Activated CD8-positive, alpha-beta memory T cell treated with anti-CD3 and anti-CD28 coated beads, Interleukin-2, amount 50 U/mL, for 48 hours (primary cell): ENCODE measurements around the gene TRAF3.
"Not testable (repeated sequence)": the region's sequence is repeated elsewhere in the genome, so short reads cannot be mapped to it uniquely, and the experiment has no call there.

Experiments
- DNase-seq: peaks from one replicate; pipeline ENCODE4 v3.0.0-alpha.2; 2020

Gene TRAF3

GRCh38 chr14:102752239-102752847 lies 24.9 kb upstream of the TRAF3 start:
- no peak for DNase-seq

DNA sequence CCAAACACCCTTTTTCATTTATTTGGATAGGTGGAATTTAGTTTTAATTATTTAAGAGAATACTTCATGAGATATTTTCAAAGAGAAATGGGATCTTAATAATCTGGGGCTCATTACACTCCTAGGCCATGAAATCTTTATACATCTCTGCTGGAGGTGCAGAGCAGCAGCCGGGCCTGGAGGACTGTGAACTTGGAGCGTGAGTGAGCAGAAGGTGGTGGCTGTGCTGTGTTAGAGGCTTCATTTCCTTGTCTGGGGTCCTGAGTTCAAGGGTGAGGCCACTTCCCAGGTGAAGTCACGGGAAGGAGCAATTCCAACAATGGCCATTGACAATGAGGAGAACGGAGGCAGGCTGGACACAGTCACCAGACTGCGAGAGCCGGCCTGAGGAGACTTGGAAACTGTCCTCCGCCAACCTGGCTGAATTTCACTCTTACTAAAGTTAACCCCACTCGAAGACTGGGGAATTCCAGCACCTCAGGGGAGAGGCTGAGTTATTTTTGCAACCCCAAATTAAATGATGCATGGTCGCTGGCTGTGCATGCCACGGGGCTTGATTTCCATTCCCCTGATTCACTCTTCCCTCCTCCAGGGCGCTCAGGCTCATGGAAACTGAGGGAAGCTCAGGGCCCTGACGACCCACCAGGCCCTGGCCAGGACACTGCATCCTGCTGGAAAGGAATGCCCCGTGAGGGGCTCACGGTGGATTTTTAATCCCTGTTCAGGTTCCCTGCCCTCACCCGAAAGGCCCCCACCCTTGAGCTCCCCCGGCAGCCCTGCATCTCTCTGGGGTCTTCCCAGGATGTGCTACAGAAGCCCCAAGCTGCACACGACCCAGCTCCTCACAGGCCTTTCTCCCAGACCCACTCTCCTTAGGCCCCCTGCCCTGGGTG lies 22.6 kb upstream of the TRAF3 start:
- no peak for DNase-seq

GRCh38 chr14:102757646-102758045 lies 19.6 kb upstream of the TRAF3 start:
- DNase-seq: no peak

DNA sequence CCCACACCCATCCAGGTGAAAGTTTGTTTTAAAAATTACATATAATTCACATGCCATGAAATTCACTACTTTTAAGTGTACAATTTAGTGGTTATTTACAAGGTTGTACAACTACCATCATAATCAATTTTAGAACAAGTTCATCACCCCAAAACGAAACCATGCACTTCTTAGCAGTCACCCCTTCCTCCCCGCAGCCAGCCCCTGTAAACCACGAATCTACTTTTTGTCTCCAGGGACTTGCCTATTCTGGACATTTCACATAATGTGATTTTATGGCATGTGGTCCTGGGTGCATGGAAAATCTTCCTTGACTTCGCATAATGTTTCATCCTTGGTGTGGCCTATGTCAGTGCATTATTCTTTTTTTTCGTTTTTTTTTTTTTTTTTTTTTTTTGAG lies 19.2 kb upstream of the TRAF3 start:
- DNase-seq: no peak

DNA sequence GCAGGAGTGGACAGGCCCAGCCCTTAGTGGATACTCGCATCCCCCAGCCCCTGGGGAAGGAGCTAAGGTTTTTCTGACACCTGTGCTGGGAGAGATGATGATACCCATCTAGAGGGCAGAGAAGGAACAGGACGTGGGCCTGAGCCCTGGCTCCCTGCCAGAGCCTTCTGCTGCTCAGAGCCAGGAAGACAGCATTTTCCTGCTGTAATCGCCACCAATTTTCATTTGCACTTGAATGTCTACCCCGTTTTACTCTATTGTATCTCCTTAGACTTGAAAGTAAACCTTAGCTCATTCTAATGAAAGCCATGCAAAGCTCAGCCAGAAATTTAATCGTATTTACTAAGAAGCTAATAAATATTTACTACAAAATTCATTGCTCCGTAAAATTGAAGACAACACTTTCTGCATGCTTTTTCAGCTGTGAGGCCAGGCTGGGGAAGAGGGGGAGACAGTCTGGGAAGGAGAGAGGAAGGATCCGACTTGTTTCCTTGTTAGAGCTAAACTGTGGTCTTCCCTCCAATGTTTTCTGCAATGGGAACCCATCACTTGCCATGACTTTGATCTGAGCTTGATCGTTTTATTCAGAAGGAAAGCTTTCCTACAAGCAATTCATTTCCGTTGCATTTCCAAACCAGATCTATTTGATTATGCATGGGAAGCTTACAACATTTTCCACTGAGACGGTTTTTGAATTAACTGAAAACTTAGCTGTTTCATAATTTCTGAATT lies 17.6 kb upstream of the TRAF3 start:
- DNase-seq: no peak

- no peak for DNase-seq
Measured at GRCh38 chr14:102760496-102761193, 16.6 kb upstream of the TRAF3 start.

GRCh38 chr14:102761206-102761605 lies 16.0 kb upstream of the TRAF3 start:
- no peak for DNase-seq

DNA sequence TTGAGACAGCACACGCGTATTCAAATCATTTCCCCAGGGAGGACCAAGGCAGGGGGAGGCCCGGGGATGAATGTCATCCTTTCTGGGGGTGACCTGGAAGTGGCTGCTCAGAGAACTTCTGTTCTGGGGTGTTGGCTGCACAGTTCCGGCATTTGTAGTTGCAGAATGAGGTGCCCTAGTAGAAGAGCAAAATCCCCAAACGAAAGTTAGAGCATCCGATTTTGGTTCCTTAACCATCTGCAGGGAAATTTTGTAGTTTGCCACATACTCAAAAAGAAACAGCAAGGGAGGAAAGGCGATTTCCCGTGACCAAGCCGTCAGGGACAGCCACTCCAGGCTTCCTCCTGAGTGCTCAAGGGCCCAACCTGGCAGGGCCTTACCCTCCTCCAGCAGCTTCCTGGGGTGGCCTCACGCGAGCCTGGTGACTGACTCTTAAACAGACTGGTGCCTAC lies 13.0 kb upstream of the TRAF3 start:
- no peak for DNase-seq

- not testable (repeated sequence) for DNase-seq
Measured at GRCh38 chr14:102765770-102766169, 11.5 kb upstream of the TRAF3 start.

DNA sequence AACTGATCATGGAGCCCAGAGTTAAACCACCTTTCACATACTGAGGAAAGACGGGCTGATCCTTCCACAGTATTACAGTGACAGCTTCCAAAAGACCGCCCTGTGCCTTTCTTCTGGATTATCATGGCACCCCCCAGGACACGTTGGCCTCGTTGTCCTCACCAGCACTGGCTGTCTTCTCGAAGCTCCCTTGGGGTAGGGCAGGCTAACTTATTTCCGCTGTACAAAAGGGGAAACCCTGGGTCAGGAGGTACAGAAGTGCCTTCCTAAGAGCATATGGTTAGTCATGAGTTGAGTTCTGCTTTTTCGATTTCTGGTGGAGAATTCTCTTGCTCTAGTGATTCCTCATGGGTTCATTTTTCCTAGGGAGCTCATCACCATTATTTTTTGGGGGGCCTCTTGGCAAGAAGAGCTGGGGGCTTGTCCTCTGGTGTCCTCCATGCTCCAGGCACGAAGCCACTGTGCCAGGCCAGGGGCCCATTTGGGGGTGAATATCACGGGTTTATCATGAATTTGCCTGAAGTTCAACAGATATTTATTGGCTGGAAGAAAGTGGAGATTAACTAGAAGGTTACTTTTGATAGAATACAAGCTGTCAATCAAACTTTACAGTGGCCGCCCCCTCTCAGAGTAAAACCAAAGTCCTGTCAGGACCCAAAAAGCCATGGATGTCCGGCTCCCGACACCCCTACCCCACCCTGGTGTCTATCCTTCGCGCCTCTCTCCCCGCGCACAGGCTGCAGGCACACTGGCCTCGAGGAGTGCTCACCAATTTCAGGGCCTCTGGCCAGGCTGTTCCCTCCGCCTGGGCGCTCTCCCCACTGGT lies 8.8 kb upstream of the TRAF3 start:
- no peak for DNase-seq

DNA sequence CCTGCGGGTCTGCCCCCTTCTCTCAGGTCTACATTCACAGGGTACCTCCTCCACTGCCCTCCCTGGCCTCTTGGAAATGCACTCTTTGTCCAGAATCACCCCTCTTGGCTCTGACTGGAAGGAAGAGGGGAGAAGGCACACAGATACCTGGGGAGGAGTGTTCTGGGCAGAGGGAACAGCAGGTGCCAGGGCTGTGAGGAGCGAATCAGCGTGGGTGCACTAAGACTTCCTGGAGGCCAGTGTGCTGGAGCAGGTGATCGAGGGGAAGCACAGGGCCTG lies 8.3 kb upstream of the TRAF3 start:
- no peak for DNase-seq

GRCh38 chr14:102770147-102771123 lies 6.8 kb upstream of the TRAF3 start:
- no peak for DNase-seq

DNA sequence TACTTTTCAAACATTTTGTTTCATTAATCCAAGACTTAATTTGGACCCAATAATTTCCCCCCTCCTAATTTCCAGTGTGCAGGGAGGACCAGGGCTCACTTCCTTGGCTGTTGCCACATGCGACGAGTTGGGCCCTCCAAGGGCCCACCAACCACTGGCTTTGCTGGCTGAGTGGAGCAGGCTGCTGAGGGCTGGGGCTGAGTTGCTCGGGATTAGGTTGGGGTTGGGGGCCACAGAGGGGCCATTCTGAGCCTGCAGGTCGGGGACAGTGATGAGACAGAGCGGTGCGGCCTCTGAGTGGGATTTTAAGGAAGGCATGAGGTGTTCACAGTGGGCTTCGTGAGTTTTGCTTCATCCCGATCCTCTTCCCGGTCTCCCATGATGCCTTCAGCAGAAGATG lies 6.1 kb upstream of the TRAF3 start:
- DNase-seq: no peak

- DNase-seq: no peak
Measured at GRCh38 chr14:102772781-102773570, 4.3 kb upstream of the TRAF3 start.

- peak; percentile 72 for DNase-seq
Measured at GRCh38 chr14:102774391-102775153, 2.7 kb upstream of the TRAF3 start.

- DNase-seq: peak; percentile 65
Measured at GRCh38 chr14:102775855-102776760, 1.1 kb upstream of the TRAF3 start.

GRCh38 chr14:102777711-102778337 lies 575 bp downstream of the TRAF3 start:
- no peak for DNase-seq
